ENCODE data around the gene CALD1.

Gene CALD1

GRCh38 chr7:134899729-134900128 lies 120.3 kb downstream of the CALD1 start:
- no peak for DNase-seq

GRCh38 chr7:134900166-134900982 lies 120.9 kb downstream of the CALD1 start:
- no peak for DNase-seq

- no peak for DNase-seq
These were observed 122.1 kb downstream of the CALD1 start for GRCh38 chr7:134901389-134902020.

GRCh38 chr7:134902058-134902457 lies 122.6 kb downstream of the CALD1 start:
- DNase-seq = no peak

- DNase-seq = no peak
These were observed 123.8 kb downstream of the CALD1 start for GRCh38 chr7:134903073-134903790.

GRCh38 chr7:134905375-134905774 lies 125.9 kb downstream of the CALD1 start:
- no peak for DNase-seq

GRCh38 chr7:134907000-134907399 lies 127.6 kb downstream of the CALD1 start:
- no peak for DNase-seq

GRCh38 chr7:134907639-134908038 lies 128.2 kb downstream of the CALD1 start:
- no peak for DNase-seq

GRCh38 chr7:134908289-134908688 lies 128.9 kb downstream of the CALD1 start:
- no peak for DNase-seq

- no peak for DNase-seq
These were observed 130.9 kb downstream of the CALD1 start for GRCh38 chr7:134910214-134910890.

GRCh38 chr7:134910968-134911367 lies 131.5 kb downstream of the CALD1 start:
- no peak for DNase-seq

- no peak for DNase-seq
These were observed 136.9 kb downstream of the CALD1 start for GRCh38 chr7:134916171-134916883.

- no peak for DNase-seq
These were observed 139.8 kb downstream of the CALD1 start for GRCh38 chr7:134919240-134919641.

- no peak for DNase-seq
These were observed 140.8 kb downstream of the CALD1 start for GRCh38 chr7:134920026-134920753.

GRCh38 chr7:134922720-134923704 lies 143.6 kb downstream of the CALD1 start:
- DNase-seq = no peak

GRCh38 chr7:134925766-134926165 lies 146.3 kb downstream of the CALD1 start:
- no peak for DNase-seq

- no peak for DNase-seq
These were observed 147.0 kb downstream of the CALD1 start for GRCh38 chr7:134926396-134926795.

- no peak for DNase-seq
These were observed 147.6 kb downstream of the CALD1 start for GRCh38 chr7:134927076-134927475.

GRCh38 chr7:134927723-134928122 lies 148.3 kb downstream of the CALD1 start:
- no peak for DNase-seq

- no peak for DNase-seq
These were observed 149.1 kb downstream of the CALD1 start for GRCh38 chr7:134928554-134928953.

GRCh38 chr7:134931487-134931886 lies 152.1 kb downstream of the CALD1 start:
- no peak for DNase-seq

Measured in activated gamma-delta T cell treated with Interleukin-2 at 50 U/mL for 16 hours (primary cell).